Cardiac septum (tissue), 1 donor: ENCODE measurements around the gene SELENOV. TPM values are rescaled to one million over a fixed set of nuclear protein-coding genes. Genes with fewer than 3 reads are reported as not detected.

Source experiments
- DNase-seq: peaks from one replicate; pipeline ENCODE4 v3.0.0-alpha.2; 2020; ENCODE audit warnings: low spot score
- intact Hi-C: fragments of 100-400 bp; cut with DNase I; formaldehyde crosslinking; loops from one replicate; pipeline ENCODE4 v1.14.0; 2022
- total RNA-seq: library from RNA; stranded (reverse); fragmentation: NEBNext Ultra II Directional; extraction: Animal tissue kit (Norgen Biotek cat#: 25700); gene quantifications from one replicate; pipeline ENCODE4 v1.2.1, GENCODE V29; 2021
- donor health status: DM: no; HTN: no; CAD: no.

Gene SELENOV
- total RNA-seq, 1 donor from 2014 or later: not detected

DNA sequence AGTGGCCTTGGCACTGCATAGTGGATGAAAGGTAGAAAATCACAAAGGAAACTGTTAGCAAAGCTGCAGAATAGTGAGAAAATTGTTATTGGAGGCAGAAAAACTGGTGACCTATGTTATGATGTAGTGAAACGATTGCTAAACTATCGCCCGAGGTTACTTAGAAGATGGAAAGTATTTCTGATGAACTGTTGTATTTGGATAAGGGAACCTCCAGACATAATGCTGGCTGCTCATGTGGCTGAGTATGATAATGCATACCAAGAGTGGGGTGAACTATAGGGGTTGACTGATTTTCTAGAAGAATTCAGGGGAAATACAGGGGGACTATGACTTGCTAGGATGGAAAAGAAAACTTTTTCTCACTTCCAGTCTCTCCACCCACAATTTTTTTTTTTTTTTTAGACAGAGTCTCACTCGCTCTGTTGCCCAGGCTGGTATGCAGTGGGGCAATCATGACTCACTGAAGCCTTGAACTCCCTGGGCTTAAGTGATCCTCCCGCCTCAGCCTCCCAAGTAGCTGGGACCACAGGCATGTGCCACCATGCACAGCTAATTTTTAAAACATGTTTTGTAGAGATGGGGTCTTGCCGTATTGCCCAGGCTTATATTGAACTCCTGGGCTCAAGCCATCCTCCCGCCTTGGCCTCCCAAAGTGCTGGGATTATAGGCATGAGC, 29.4 kb downstream of the SELENOV start:
- no peak for DNase-seq

GRCh38 chr19:39544911-39545310, 30.0 kb downstream of the SELENOV start:
- no peak for DNase-seq
- intact Hi-C loops: loop anchor here (10.0 kb wide), 1 partner anchor 290 kb away; the partner anchor contains the start of gene DYRK1B

More for the DNA sequence above, 29.4 kb downstream of the SELENOV start:
- intact Hi-C loops: loop anchor here (10.0 kb wide), 1 partner anchor 290 kb away; the partner anchor contains the start of gene DYRK1B

DNA sequence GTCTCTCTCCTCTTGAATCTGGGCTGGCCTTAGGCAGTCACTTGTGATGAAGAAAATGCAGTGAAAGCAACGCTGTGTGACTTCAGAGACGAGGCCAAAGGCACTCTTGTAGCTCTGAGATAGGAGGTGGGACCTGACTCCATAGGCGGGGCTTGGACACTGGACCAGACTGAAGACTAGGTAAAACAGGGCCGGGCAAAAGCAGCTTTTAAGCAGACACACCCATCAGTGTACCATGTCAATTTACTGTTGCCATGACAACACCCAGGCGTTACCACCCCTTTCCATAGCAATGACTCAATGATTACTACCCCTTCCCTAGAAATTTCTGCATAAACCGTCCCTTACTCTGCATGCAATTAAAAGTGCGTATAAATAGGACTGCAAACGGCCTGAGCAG, 31.7 kb downstream of the SELENOV start:
- intact Hi-C loops: loop anchor here (10.0 kb wide), 1 partner anchor 288 kb away; the partner anchor contains the start of gene DYRK1B
- no peak for DNase-seq

DNA sequence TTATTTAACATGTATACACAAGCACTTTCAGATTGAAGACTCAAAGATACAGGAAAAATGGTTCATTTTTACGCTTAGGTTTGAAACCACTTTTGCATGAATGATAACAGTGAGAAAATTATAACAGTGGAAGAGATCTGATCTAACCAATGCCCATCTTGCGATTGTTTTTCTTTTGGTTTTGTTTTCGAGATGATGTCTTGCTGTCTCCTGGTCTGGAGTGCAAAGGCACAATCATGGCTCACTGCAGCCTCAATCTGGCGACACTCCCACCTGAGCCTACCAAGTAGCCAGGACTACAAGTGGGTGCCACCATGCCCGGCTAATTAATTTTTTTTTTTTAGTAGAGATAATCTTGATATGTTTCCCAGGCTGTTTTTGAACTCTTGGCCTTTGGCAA, 35.3 kb downstream of the SELENOV start:
- intact Hi-C loops: loop anchor here (5.0 kb wide), 1 partner anchor 122 kb away; no protein-coding TSS in a partner anchor
- DNase-seq: no peak

DNA sequence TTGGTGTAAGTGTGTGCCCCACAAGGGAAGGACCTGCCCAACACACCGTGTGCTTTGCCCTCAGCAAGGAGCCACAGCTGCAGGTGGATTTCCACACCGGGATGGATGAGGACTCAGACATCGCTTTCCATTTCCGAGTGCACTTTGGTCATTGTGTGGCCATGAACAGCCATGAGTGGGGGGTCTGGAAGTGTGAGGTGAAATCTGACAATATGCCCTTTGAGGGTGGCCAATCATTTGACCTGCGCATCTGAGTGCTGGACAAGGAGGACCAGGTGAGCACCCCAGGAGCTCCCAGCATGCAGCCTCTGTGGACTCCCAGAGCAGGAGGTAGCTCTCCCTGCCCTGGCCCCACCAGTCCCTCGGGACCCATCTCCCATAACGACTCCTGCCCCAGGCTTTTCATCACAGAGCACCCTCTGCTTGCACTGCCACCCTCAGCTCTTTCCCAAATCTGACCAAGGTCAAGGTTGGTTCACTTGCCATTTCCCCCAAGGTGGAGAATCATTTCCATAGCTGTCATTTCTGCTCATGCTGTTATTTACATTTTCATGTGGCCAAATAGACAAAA, 38.2 kb downstream of the SELENOV start:
- intact Hi-C loops: loop anchor here (5.0 kb wide), 1 partner anchor 119 kb away; no protein-coding TSS in a partner anchor
- DNase-seq: no peak

DNA sequence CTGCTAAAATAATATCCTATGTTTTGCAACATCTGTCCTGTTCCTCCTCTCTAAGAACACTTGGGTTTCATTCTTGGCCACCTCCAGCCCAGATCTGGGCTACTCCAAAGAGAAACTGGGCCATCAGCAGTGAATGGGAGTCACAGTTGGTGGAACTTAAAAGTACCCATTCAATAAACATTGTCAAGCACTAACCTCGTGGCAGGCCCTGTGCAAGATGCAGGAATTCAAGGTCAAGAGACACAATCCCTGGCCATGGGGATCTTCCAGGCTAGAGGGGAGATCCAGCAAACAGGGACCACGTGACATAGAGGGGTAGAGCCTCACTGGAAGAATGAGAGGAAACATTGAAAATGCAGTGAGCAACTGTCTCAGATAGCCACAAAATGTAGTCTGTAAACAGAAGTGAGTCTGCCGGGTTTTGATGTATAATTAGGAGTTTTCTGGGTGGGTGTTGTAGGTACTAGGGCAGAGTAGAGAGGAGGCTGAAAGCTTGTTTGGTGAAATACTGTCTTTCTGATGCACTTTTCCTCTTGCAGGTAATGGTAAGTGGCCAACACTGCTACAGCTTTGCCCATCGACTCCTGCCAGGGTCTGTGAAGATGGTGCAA, 39.9 kb downstream of the SELENOV start:
- intact Hi-C loops: loop anchor here (5.0 kb wide), 1 partner anchor 117 kb away; no protein-coding TSS in a partner anchor
- no peak for DNase-seq

DNA sequence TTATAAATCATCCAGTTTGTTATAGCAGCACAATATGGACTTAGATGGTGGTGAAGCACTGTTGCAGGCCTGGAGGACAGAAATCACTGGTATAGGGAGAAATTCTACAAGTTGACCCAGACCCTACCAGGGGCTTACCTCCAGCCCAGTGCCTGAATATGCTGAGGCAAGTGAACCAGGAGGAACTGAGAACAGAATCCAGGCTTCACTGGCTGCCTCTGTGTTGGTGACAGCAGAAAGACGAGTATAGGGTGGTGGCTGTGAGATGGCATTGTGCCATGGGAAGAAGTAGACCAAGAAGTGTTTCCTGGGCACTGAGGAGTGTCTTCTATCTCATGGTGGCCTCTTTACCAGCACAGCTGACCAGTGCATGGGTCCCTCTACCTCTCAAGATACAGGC, 40.9 kb downstream of the SELENOV start:
- DNase-seq: no peak
- intact Hi-C loops: no loop called here

DNA sequence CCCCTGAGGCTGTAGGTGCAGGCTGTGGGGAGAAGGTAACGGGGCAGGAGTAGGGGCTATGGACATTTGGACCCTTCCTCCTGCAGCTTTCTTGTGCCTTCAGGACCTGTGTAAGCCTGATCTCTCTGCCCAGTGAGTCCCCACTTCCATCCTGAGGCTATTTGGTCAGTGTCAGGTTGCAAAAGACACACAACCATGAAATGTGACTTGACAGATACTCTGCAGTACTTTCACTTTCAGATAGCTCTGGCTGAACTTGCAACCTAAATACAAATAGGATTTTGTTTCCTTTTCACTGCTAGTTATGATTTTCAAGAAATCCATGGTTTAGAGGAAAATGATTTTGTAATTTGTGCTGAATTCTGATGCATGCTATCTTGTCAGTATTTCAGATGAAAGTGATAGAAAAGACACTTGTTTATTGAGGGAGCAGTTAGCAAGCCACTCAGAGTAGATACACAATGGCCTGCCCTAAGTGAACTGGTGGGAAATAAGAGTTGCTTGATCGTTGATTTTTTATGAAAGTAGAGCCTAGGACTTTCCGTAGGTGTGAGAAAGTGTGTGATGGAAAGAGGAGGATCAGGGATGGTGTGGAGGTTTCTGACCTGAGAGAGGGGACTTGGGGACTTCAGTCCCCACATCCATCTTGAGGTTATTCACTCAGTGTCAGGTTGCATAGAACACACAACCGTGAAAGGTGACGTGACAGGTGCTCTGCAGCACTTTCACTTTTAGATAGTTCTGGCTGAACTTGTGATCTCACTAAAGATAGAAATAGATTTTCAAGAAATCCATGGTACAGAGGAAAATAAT, 43.1 kb downstream of the SELENOV start:
- DNase-seq: no peak
- intact Hi-C loops: no loop called here

- intact Hi-C loops: no loop called here
- DNase-seq: no peak
Observed at GRCh38 chr19:39558624-39559117, 43.7 kb downstream of the SELENOV start.

GRCh38 chr19:39563408-39563807, 48.5 kb downstream of the SELENOV start:
- no peak for DNase-seq
- intact Hi-C loops: no loop called here

GRCh38 chr19:39566064-39566463, 51.1 kb downstream of the SELENOV start:
- intact Hi-C loops: no loop called here
- DNase-seq: no peak

DNA sequence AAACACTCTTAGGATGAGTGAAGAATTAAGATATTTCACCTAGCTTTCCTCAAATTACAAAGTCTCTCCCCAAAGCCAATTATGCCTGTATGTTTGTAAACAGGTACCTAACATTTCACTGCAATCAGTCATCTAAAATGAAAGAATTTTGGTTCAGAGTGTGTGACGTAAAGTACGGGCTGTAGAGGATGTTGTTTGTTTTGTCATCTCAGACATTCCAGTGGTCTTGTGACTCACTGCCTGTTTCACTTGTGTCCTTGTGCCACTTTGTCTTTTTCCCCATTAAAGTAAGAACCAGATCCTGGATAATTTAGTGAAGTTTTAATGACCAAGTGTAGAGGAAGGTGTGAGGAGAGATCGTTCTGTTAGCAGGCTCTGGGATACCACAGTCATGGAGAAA, 53.7 kb downstream of the SELENOV start:
- intact Hi-C loops: no loop called here
- no peak for DNase-seq

Other genes with a start within 250 kb of the SELENOV start
- not detected for gene IFNL2, start 246.7 kb upstream of the SELENOV start, total RNA-seq
- not detected for gene IFNL1, start 218.7 kb upstream of the SELENOV start, total RNA-seq
- gene LRFN1, start 194.3 kb upstream of the SELENOV start, total RNA-seq: 0.27 TPM
- gene GMFG, start 179.1 kb upstream of the SELENOV start, total RNA-seq: 17.5 TPM
- gene SAMD4B, start 172.7 kb upstream of the SELENOV start, total RNA-seq: 65.8 TPM
- gene PAF1, start 124.0 kb upstream of the SELENOV start, total RNA-seq: 38.0 TPM
- gene MED29, start 123.8 kb upstream of the SELENOV start, total RNA-seq: 26.3 TPM
- 53.0 TPM for gene ZFP36, start 108.3 kb upstream of the SELENOV start, total RNA-seq
- 25.1 TPM for gene PLEKHG2, start 102.5 kb upstream of the SELENOV start, total RNA-seq
- gene RPS16, start 79.2 kb upstream of the SELENOV start, total RNA-seq: 1,084 TPM
- 79.9 TPM for gene SUPT5H, start 69.6 kb upstream of the SELENOV start, total RNA-seq
- gene TIMM50, start 34.3 kb upstream of the SELENOV start, total RNA-seq: 62.0 TPM
- not detected for gene DLL3, start 16.2 kb upstream of the SELENOV start, total RNA-seq
- 2.8 TPM for gene EID2B, start 17.7 kb downstream of the SELENOV start, total RNA-seq
- 11.4 TPM for gene EID2, start 25.0 kb downstream of the SELENOV start, total RNA-seq
- gene LGALS13, start 87.4 kb downstream of the SELENOV start, total RNA-seq: not detected
- gene LGALS16, start 140.8 kb downstream of the SELENOV start, total RNA-seq: not detected
- not detected for gene LGALS14, start 189.3 kb downstream of the SELENOV start, total RNA-seq
- gene CLC, start 222.9 kb downstream of the SELENOV start, total RNA-seq: 0.94 TPM